Measurements from ENCODE around the gene VARS2. TPM values are rescaled to one million over a fixed set of nuclear protein-coding genes. Genes with fewer than 3 reads are reported as not detected.

The VARS2 gene
- total and polyA plus RNA-seq, 9 of the 15 experiments (the other 6 are each of a cell fraction or from before 2014, with no cell fraction given): 1.6 to 53.6 (median 29.9) TPM

GRCh38 chr6:30974490-30975252 is 60.6 kb downstream of the VARS2 start (continued):
- TF ChIP-seq REST (IDR thresholded peaks at IDR 0.05; ENCODE audit: borderline replicate concordance) (peak; percentile 29; the same call in 1 of the 2 replicates), REST (CRISPR knock-in tag; IDR thresholded peaks at IDR 0.05; ENCODE audit: low read depth) (no peak), DIDO1 (tag; IDR thresholded peaks at IDR 0.05; ENCODE audit: low read depth) (0 out of 2 replicates have a peak, but pooled peaks have one; percentile 14), HEY1 (CRISPR knock-in tag; IDR thresholded peaks at IDR 0.05; ENCODE audit: borderline replicate concordance) (no peak), TOE1 (IDR thresholded peaks at IDR 0.05; ENCODE audit: borderline replicate concordance) (no peak), TOE1 (CRISPR knock-in tag; IDR thresholded peaks at IDR 0.05; ENCODE audit: borderline replicate concordance, low read depth) (no peak), RAD21 (CRISPR knock-in tag; conservative IDR thresholded peaks at IDR 0.05 in 1 of 2, IDR thresholded peaks at IDR 0.05 in 1 of 2) (peak in 1 of 2 experiments; percentile 23; a peak in 1 of 4 replicates), BCLAF1 (IDR thresholded peaks at IDR 0.05; ENCODE audit: borderline replicate concordance in 1 of 2, control insufficient read depth in 1 of 2, low read depth in 2 of 2, low read length in 1 of 2) (no peak), GMEB1 (CRISPR knock-in tag; IDR thresholded peaks at IDR 0.05) (no peak), GATAD2A (IDR thresholded peaks at IDR 0.05) (no peak)

Measured in K562 (cell line).